Left cardiac atrium (tissue), 4 donors: ENCODE data around the gene NXT1. TPM values are rescaled to one million over a fixed set of nuclear protein-coding genes. Genes with fewer than 3 reads are reported as not detected.

Experiments used
- ATAC-seq, 2 donors: fragments of 200-7000 bp; cut with Tn5 transposase; one replicate each; pipeline ENCODE4 v1.9.1; 2020; ENCODE audit warnings: mild to moderate bottlenecking in 2 of 2, moderate library complexity in 2 of 2
- DNase-seq: peaks from one replicate; pipeline ENCODE4 v3.0.0-alpha.2; 2020
- intact Hi-C, 2 donors: fragments of 100-400 bp; cut with DNase I; formaldehyde crosslinking; loops; one replicate each; pipeline versions ENCODE4 v1.14.1 to v1.15.1; 2022 to 2023
- total RNA-seq, 2 donors: library from RNA; stranded (reverse); fragmentation: NEBNext Ultra II Directional; extraction: Animal tissue kit (Norgen Biotek cat#: 25700); gene quantifications; one replicate each; pipeline ENCODE4 v1.2.1, GENCODE V29; 2021
- donor health status: DM: no; HTN: yes; CAD: no.
- donor health status: DM: no; HTN: yes; CAD: no; lungs with severe emphysema.
- donor health status: DM: yes; HTN: yes; CAD: no.
- donor health status: Dilated cardiomyopathy.

NXT1 gene
- total RNA-seq, 2 donors from 2014 or later, result 9.3 to 14.1 TPM

GRCh38 chr20:23350904-23351838 is 580 bp downstream of the NXT1 start:
- ATAC-seq (peak; percentile 24 to 37), DNase-seq (peak; percentile 61)
- intact Hi-C loops, result no loop called here

GRCh38 chr20:23356203-23356602 is 5.6 kb downstream of the NXT1 start:
- ATAC-seq, result no peak
- intact Hi-C loops, result no loop called here
- DNase-seq, result peak; percentile 28

- peak; percentile 100 for DNase-seq
- ATAC-seq, result peak; percentile 78 to 86
- intact Hi-C loops, result no loop called here
Observed at GRCh38 chr20:23357767-23358562, 7.4 kb downstream of the NXT1 start.

- no peak for DNase-seq
- intact Hi-C loops, result no loop called here
- ATAC-seq, result no peak
Observed at GRCh38 chr20:23358563-23358906, 7.9 kb downstream of the NXT1 start.

- intact Hi-C loops, result no loop called here
- DNase-seq, result no peak
- ATAC-seq, result no peak
Observed at GRCh38 chr20:23358923-23359593, 8.5 kb downstream of the NXT1 start.

- ATAC-seq (no peak), DNase-seq (no peak)
- intact Hi-C loops, result loop anchor here in 1 of 2 donors (10.0 kb wide), 1 partner anchor 274 kb away; the partner anchor contains the start of gene CST3
Observed at GRCh38 chr20:23360531-23360930, 9.9 kb downstream of the NXT1 start.

GRCh38 chr20:23361119-23361475 is 10.5 kb downstream of the NXT1 start:
- ATAC-seq (no peak), DNase-seq (no peak)
- intact Hi-C loops, result loop anchor here in 1 of 2 donors (10.0 kb wide), 1 partner anchor 274 kb away; the partner anchor contains the start of gene CST3

GRCh38 chr20:23361476-23362391 is 11.1 kb downstream of the NXT1 start, which contains the start of gene GZF1:
GZF1 (plus strand) TSS chr20:23362182; CDS start chr20:23364384, 2,202 bp downstream.
- intact Hi-C loops, result loop anchor here in 1 of 2 donors (10.0 kb wide), 1 partner anchor 273 kb away; the partner anchor contains the start of gene CST3
- DNase-seq, result peak; percentile 98
- ATAC-seq, result peak; percentile 93 to 94

GRCh38 chr20:23362392-23363256 is 12.0 kb downstream of the NXT1 start:
- peak; percentile 1 to 19 for ATAC-seq

GRCh38 chr20:23363257-23363649 is 12.7 kb downstream of the NXT1 start:
- DNase-seq, result peak; percentile 67
- intact Hi-C loops, result loop anchor here in 1 of 2 donors (10.0 kb wide), 1 partner anchor 272 kb away; the partner anchor contains the start of gene CST3
- ATAC-seq, result no peak

More at GRCh38 chr20:23362392-23363256, 12.0 kb downstream of the NXT1 start:
- intact Hi-C loops, result loop anchor here in 1 of 2 donors (10.0 kb wide), 1 partner anchor 272 kb away; the partner anchor contains the start of gene CST3
- peak; percentile 58 for DNase-seq

- ATAC-seq (no peak), DNase-seq (no peak)
- intact Hi-C loops, result loop anchor here in 1 of 2 donors (10.0 kb wide), 1 partner anchor 269 kb away; the partner anchor contains the start of gene CST3
Observed at GRCh38 chr20:23365390-23366165, 15.0 kb downstream of the NXT1 start.

- no peak for DNase-seq
- ATAC-seq, result no peak
- intact Hi-C loops, result loop anchor here in 1 of 2 donors (10.0 kb wide), 1 partner anchor 268 kb away; the partner anchor contains the start of gene CST3
Observed at GRCh38 chr20:23366384-23366783, 15.8 kb downstream of the NXT1 start.

GRCh38 chr20:23367770-23368169 is 17.2 kb downstream of the NXT1 start:
- ATAC-seq (no peak), DNase-seq (no peak)
- intact Hi-C loops, result loop anchor here in 1 of 2 donors (10.0 kb wide), 1 partner anchor 267 kb away; the partner anchor contains the start of gene CST3

- intact Hi-C loops, result loop anchor here in 1 of 2 donors (10.0 kb wide), 1 partner anchor 266 kb away; the partner anchor contains the start of gene CST3
- ATAC-seq, result no peak
- no peak for DNase-seq
Observed at GRCh38 chr20:23368316-23369071, 17.9 kb downstream of the NXT1 start.
